IMR-90 (cell line): ENCODE measurements around the gene GLIS1. TPM values are rescaled to one million over a fixed set of nuclear protein-coding genes. Genes with fewer than 3 reads are reported as not detected.

Source experiments
- ATAC-seq: fragments of 200-7000 bp; cut with Tn5 transposase; 2 replicates; pipeline ENCODE4 v1.9.1; 2020; ENCODE audit warnings: low read depth, mild to moderate bottlenecking, moderate library complexity
- BruUV-seq: library from RNA; stranded (reverse); fragments of 400-500 nt; replicated peaks from 2 replicates; lab custom pipeline; 2021; lab: Mats Ljungman, UMichigan
- CTCF ChIA-PET: fragments of 300-600 bp; formaldehyde crosslinking; extraction: SDS; loops from one replicate; lab custom pipeline; 2021; ENCODE audit warnings: antibody characterized with exemption; lab: Yijun Ruan, JAX
- POLR2A ChIA-PET: fragments of 300-600 bp; sonication (Branson Sonifier 250); formaldehyde crosslinking; loops from one replicate; lab custom pipeline; 2022; ENCODE audit warnings: antibody characterized with exemption; ENCODE audit not compliant: unreplicated experiment; lab: Charles Lee
- DNase-seq: peaks from one replicate; pipeline ENCODE4 v3.0.0; 2013
- H2AFZ ChIP-seq: replicated peaks from 2 replicates; pipeline ENCODE3; 2013; ENCODE audit warnings: low read length, mild to moderate bottlenecking; ENCODE audit not compliant: poor library complexity
- H2AK5ac ChIP-seq: 2 replicates; pipeline ENCODE4 v1.6.1; 2013; ENCODE audit warnings: low read depth, low read length, inconsistent platforms
- H2AK9ac ChIP-seq: replicated peaks from 2 replicates; pipeline ENCODE3; 2013; ENCODE audit warnings: mild to moderate bottlenecking, low read depth, low read length, moderate library complexity; ENCODE audit not compliant: poor library complexity
- H2BK120ac ChIP-seq: 2 replicates; pipeline ENCODE4 v1.6.1; 2013; ENCODE audit warnings: low read depth, low read length, inconsistent platforms
- H2BK15ac ChIP-seq: 3 replicates; pipeline ENCODE4 v1.6.1; 2013; ENCODE audit warnings: low read depth, low read length, inconsistent platforms
- H2BK20ac ChIP-seq: 2 replicates; pipeline ENCODE4 v1.6.1; 2013; ENCODE audit warnings: low read depth, mild to moderate bottlenecking, inconsistent platforms, low read length, moderate library complexity
- H2BK5ac ChIP-seq: 2 replicates; pipeline ENCODE4 v1.6.1; 2013; ENCODE audit warnings: mild to moderate bottlenecking, low read depth, low read length, inconsistent platforms; ENCODE audit not compliant: poor library complexity, severe bottlenecking
- H3K14ac ChIP-seq: replicated peaks from 2 replicates; pipeline ENCODE4 v1.6.1; 2013; ENCODE audit warnings: low read depth, low read length, inconsistent platforms
- H3K18ac ChIP-seq: 2 replicates; pipeline ENCODE4 v1.6.1; 2013; ENCODE audit warnings: low read depth, low read length, control low read depth
- H3K23ac ChIP-seq: 2 replicates; pipeline ENCODE4 v1.6.1; 2013; ENCODE audit warnings: low read depth, low read length, inconsistent platforms
- H3K27ac ChIP-seq: 2 replicates; pipeline ENCODE4 v1.5.1; 2013; ENCODE audit warnings: mild to moderate bottlenecking, control low read depth, low read length; ENCODE audit not compliant: insufficient read depth
- H3K27me3 ChIP-seq: 2 replicates; pipeline ENCODE4 v1.6.1; 2013; ENCODE audit warnings: low read length; ENCODE audit not compliant: control insufficient read depth, insufficient read depth
- H3K36me3 ChIP-seq: 2 replicates; pipeline ENCODE4 v1.6.1; 2013; ENCODE audit warnings: low read length, mixed read lengths; ENCODE audit not compliant: control insufficient read depth, insufficient read depth
- H3K4ac ChIP-seq: 2 replicates; pipeline ENCODE4 v1.6.1; 2013; ENCODE audit warnings: low read depth, low read length, inconsistent platforms
- H3K4me1 ChIP-seq: 2 replicates; pipeline ENCODE4 v1.6.1; 2013; ENCODE audit warnings: low read length, mixed read lengths; ENCODE audit not compliant: control insufficient read depth, insufficient read depth
- H3K4me2 ChIP-seq: 2 replicates; pipeline ENCODE4 v1.6.1; 2013; ENCODE audit warnings: low read depth, mild to moderate bottlenecking, control low read depth, low read length, moderate library complexity
- H3K4me3 ChIP-seq: 2 replicates; pipeline ENCODE4 v1.5.1; 2013; ENCODE audit warnings: low read depth, mild to moderate bottlenecking, control low read depth, low read length, moderate library complexity; ENCODE audit not compliant: insufficient read depth
- H3K56ac ChIP-seq: 2 replicates; pipeline ENCODE4 v1.6.1; 2013; ENCODE audit warnings: low read length, inconsistent platforms; ENCODE audit not compliant: insufficient read depth; ENCODE audit errors: extremely low read depth
- H3K79me1 ChIP-seq, 2 experiments: 2 replicates each; pipeline ENCODE4 v1.6.1; 2013; ENCODE audit warnings: low read length in 2 of 2, inconsistent platforms in 1 of 2, low read depth in 1 of 2
- H3K9ac ChIP-seq: 2 replicates; pipeline ENCODE4 v1.6.1; 2013; ENCODE audit warnings: low read depth, low read length, control low read depth
- H3K9me1 ChIP-seq: 2 replicates; pipeline ENCODE4 v1.6.1; 2013; ENCODE audit warnings: low read length, inconsistent platforms; ENCODE audit not compliant: insufficient read depth
- H3K9me3 ChIP-seq: 2 replicates; pipeline ENCODE4 v1.6.1; 2013; ENCODE audit warnings: low read length; ENCODE audit not compliant: control insufficient read depth, insufficient read depth
- H4K20me1 ChIP-seq: 2 replicates; pipeline ENCODE4 v1.6.1; 2013; ENCODE audit warnings: low read length, inconsistent platforms; ENCODE audit not compliant: insufficient read depth
- H4K5ac ChIP-seq: 2 replicates; pipeline ENCODE4 v1.6.1; 2013; ENCODE audit warnings: mild to moderate bottlenecking, low read depth, low read length, control low read depth
- H4K8ac ChIP-seq, 2 experiments: 2 replicates each; pipeline ENCODE4 v1.6.1; 2013; ENCODE audit warnings: low read depth in 2 of 2, low read length in 2 of 2, control low read depth in 1 of 2, inconsistent platforms in 1 of 2
- H4K91ac ChIP-seq: 2 replicates; pipeline ENCODE4 v1.6.1; 2013; ENCODE audit warnings: low read depth, low read length, inconsistent platforms; ENCODE audit not compliant: insufficient read depth
- NFE2L2 ChIP-seq: fragments of 150-350 bp; IDR thresholded peaks from 2 replicates; pipeline ENCODE4 v1.6.1; 2016; ENCODE audit warnings: low read depth, mild to moderate bottlenecking, low read length
- SMC3 ChIP-seq: fragments of 150-350 bp; IDR thresholded peaks from 2 replicates; pipeline ENCODE4 v1.6.1; 2016; ENCODE audit warnings: low read depth, mild to moderate bottlenecking, antibody characterized with exemption, low read length, moderate library complexity
- WGBS, 2 experiments: methylation state at CpG; one replicate each; pipeline versions ENCODE4 v1.1.5 to v1.1.7; 2013; ENCODE audit warnings: missing lambda C conversion rate in 2 of 2; ENCODE audit not compliant: insufficient read length in 1 of 2; ENCODE audit errors: extremely low coverage in 2 of 2; 5-methylcytosine and 5-hydroxymethylcytosine counted together
- dilution Hi-C: fragments of 300-500 bp; cut with HindIII; formaldehyde crosslinking; loops from one replicate; pipeline ENCODE4 v1.14.3; 2018; ENCODE audit warnings: low sequenced_read_pairs; ENCODE audit not compliant: unreplicated experiment
- in situ Hi-C: fragments of 300-500 bp; cut with MboI; formaldehyde crosslinking; loops from 3 replicates; pipeline ENCODE4 v1.14.3; 2019; ENCODE audit warnings: low sequenced_read_pairs, inconsistent platforms, mixed read lengths
- intact Hi-C: fragments of 100-400 bp; cut with micrococcal nuclease; formaldehyde crosslinking; loops from 2 replicates; pipeline ENCODE4 v1.10.0; 2022
- polyA plus RNA-seq, 3 experiments: library from polyadenylated mRNA; depleted of rRNA; stranded (reverse); fragments of >200 nt; gene quantifications; 2 replicates each; pipeline ENCODE4 v1.2.3, GENCODE V29; 2012; ENCODE audit warnings: low replicate concordance in 1 of 3
- total RNA-seq: library from RNA; depleted of rRNA; stranded (reverse); fragments of >200 nt; gene quantifications from 2 replicates; pipeline ENCODE4 v1.2.3, GENCODE V29; 2012
- TF ChIP-seq, protein P1 (sequence below): fragments of 150-350 bp; IDR thresholded peaks from 2 replicates; pipeline ENCODE4 v1.6.1; 2017; ENCODE audit warnings: mild to moderate bottlenecking, antibody characterized with exemption, low read length, low read depth

The GLIS1 gene
- total and polyA plus RNA-seq, 2 of the 4 experiments (the other 2 are of a cell fraction): 0.18 to 2.3 TPM

DNA sequence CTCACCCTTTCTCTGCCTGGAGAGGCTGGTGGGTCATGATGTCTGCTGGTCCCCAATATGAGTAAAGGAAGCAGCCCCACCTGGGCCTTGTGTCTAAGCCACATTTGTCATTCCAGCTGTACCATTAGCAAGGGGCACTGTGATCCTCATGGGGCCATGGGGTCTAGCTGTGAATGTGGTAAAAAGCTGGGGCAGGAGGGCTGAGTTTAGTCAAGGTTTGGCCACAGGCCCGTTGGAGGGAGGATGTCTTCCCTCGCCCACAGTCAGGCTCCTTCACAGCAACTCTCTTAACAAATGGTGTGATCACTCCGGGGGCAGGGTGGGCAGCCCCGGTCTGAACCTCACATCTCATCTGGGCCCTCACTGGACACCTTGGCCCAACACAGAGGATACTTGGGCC is 164.3 kb downstream of the GLIS1 start:
- Histone ChIP-seq H3K9me3 (no peaks in the 10 kb centered on the region), H4K91ac (no peak overlapping the region), H3K79me1 (no peaks in the 10 kb centered on the region), H3K9ac (no peak overlapping the region), H3K4ac (no peak overlapping the region), H3K18ac (no peak overlapping the region), H3K14ac (no peak overlapping the region), H2AK9ac (no peak overlapping the region), H3K4me1 (peaks cover 12% of the 10 kb centered on the region), H2BK15ac (no peak overlapping the region), H2BK120ac (no peak overlapping the region), H2BK5ac (no peak overlapping the region), H4K5ac (no peak overlapping the region), H3K9me1 (peaks cover 15% of the 10 kb centered on the region), H3K23ac (no peak overlapping the region), H3K27ac (no peak overlapping the region), H2AFZ (no peak overlapping the region), H3K56ac (no peak overlapping the region), H3K4me3 (no peak overlapping the region), H3K36me3 (no peaks in the 10 kb centered on the region), H2AK5ac (no peak overlapping the region), H2BK20ac (no peak overlapping the region), H4K8ac (no peak overlapping the region), H4K20me1 (peaks cover 4% of the 10 kb centered on the region; the same call in 1 of the 2 replicates), H3K27me3 (no peaks in the 10 kb centered on the region), H3K4me2 (no peak overlapping the region)
- WGBS, 2 experiments: no CpG with 5 or more reads among the region's 4 CpGs
- ChIA-PET POLR2A (no interaction called here), CTCF (no interaction called here)
- ATAC-seq (no peak), DNase-seq (no peak)
- no TSS peak for BruUV-seq
- TF ChIP-seq NFE2L2 (no peak), SMC3 (no peak)
- TF ChIP-seq, protein P1, sequence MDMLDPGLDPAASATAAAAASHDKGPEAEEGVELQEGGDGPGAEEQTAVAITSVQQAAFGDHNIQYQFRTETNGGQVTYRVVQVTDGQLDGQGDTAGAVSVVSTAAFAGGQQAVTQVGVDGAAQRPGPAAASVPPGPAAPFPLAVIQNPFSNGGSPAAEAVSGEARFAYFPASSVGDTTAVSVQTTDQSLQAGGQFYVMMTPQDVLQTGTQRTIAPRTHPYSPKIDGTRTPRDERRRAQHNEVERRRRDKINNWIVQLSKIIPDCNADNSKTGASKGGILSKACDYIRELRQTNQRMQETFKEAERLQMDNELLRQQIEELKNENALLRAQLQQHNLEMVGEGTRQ: no peak
- in situ Hi-C loops: no loop called here
- dilution Hi-C loops: no loop called here
- intact Hi-C loops: no loop called here
